ENCODE measurements around the gene TGM3. TPM values are rescaled to one million over a fixed set of nuclear protein-coding genes. Genes with fewer than 3 reads are reported as not detected.

TGM3 gene
- total RNA-seq, 1 donor from 2014 or later: not detected

DNA sequence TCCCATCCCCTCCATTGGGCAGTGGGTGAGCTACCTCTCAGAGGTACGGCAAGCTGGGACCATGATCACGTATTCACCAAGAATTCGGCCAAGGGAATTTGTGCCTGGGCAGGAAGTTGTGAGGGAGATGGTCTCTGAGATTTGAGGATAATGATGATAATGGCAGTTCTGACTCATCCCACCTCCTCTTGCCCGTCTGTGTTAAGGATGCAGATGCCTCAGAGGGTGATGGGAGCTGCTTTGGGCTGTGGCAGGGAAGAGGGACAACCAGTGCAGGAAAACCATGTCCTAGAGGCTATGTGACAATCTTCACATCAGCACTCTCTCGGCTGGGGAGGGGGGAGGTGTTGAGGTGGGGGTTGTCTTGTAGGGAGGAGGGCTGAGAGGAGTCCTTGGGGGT is 89.2 kb downstream of the TGM3 start:
- peaks cover 15% of the 10 kb centered on the region for H3K27me3 Mint-ChIP-seq (ENCODE audit: low read depth)
- intact Hi-C loops (cut with micrococcal nuclease): no loop called here

DNA sequence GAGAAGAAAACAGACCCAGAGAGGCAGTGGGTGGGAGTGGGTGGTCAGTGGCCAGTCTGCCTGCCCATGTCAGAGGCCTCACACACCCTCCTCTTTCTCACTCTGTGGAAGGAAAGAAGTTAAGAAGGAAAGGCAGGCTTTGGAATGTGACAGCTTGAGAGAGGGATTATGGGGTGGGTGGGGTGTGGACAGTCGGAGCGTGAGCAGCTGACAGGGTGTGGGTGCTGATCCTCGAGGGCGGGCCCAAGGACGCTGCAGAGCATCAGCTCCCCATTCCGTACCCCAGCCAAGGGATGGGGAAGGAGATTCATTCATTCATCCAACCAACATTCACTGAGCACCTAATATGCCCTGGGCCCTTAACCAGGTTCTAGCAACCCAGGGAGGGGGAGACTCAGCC is 89.7 kb downstream of the TGM3 start:
- Mint-ChIP-seq H3K9me3 (peaks cover 4% of the 10 kb centered on the region), H3K27me3 (ENCODE audit: low read depth) (peaks cover 15% of the 10 kb centered on the region), H3K36me3 (ENCODE audit: low read depth) (no peaks in the 10 kb centered on the region), H3K4me1 (ENCODE audit: low read depth) (peaks cover 7% of the 10 kb centered on the region), H3K27ac (no peak overlapping the region), H3K4me3 (ENCODE audit: low read depth) (no peak overlapping the region)
- intact Hi-C loops (cut with micrococcal nuclease): no loop called here
- DNase-seq (ENCODE audit: low spot score): no peak

More for the DNA sequence above, 89.2 kb downstream of the TGM3 start:
- no peak for DNase-seq (ENCODE audit: low spot score)
- Mint-ChIP-seq H3K36me3 (ENCODE audit: low read depth) (no peaks in the 10 kb centered on the region), H3K27ac (no peak overlapping the region), H3K4me3 (ENCODE audit: low read depth) (no peak overlapping the region), H3K4me1 (ENCODE audit: low read depth) (peaks cover 9% of the 10 kb centered on the region), H3K9me3 (peaks cover 4% of the 10 kb centered on the region)

DNA sequence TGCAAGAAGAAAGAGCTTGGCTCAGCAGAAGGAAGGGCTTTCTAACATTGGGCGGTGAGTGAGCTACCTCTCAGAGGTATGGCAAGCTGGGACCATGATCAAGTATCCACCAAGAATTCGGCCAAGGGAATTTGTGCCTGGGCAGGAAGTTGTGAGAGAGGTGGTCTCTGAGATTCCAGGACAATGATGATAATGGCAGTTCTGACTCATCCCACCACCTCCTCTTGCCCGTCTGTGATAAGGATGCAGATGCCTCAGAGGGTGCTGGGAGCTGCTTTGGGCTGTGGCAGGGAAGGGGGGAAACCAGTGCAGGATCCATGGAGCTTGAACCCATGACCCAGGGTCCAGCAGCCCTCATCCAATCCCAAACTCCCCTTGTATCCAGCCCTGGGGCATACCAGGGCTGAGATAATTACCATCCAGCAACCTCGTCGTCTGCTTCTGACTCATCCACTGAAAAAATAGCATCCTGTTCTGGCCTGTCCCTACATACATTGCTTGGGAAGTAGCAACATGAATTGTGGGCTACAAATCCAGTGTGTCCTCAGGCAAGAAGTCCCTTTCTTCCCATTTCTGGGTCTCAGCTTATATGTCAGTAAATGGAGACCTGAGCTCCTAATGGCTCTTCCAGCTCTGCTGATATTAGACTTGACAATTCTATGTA is 90.8 kb downstream of the TGM3 start:
- H3K27ac Mint-ChIP-seq: no peak overlapping the region
- peaks cover 4% of the 10 kb centered on the region for H3K9me3 Mint-ChIP-seq
- H3K27me3 Mint-ChIP-seq (ENCODE audit: low read depth): peaks cover 20% of the 10 kb centered on the region
- no peaks in the 10 kb centered on the region for H3K36me3 Mint-ChIP-seq (ENCODE audit: low read depth)
- intact Hi-C loops (cut with micrococcal nuclease): loop anchor here (1.0 kb wide), 2 partner anchors 63 to 68 kb away; no protein-coding TSS in a partner anchor
- peak overlapping the region; percentile 28 for H3K4me3 Mint-ChIP-seq (ENCODE audit: low read depth)
- H3K4me1 Mint-ChIP-seq (ENCODE audit: low read depth): peaks cover 7% of the 10 kb centered on the region
- no peak for DNase-seq (ENCODE audit: low spot score)

DNA sequence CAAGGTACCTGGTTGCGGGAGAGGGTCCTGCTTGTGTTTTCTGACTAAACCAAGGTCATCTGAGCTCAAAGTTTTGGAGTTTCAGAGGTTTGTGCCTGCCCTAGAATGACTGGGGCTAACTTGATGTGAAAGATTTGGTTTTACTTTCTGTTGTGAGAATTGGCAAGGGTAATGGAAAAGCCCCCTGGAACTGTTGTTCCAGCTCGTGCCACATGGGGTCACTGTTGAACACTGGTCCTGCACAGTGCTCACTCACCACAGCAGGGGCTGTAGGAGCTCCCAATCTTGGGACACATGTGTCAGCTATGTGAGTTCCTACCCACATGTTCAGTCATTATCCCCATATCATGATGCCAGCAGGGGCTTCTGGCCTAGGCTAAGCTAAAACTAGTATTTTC is 91.4 kb downstream of the TGM3 start:
- peaks cover 4% of the 10 kb centered on the region for H3K9me3 Mint-ChIP-seq
- peaks cover 18% of the 10 kb centered on the region for H3K27me3 Mint-ChIP-seq (ENCODE audit: low read depth)
- no peak overlapping the region for H3K27ac Mint-ChIP-seq
- H3K4me1 Mint-ChIP-seq (ENCODE audit: low read depth): peaks cover 7% of the 10 kb centered on the region
- H3K36me3 Mint-ChIP-seq (ENCODE audit: low read depth): no peaks in the 10 kb centered on the region
- peak overlapping the region; percentile 28 for H3K4me3 Mint-ChIP-seq (ENCODE audit: low read depth)
- peak; percentile 66 for DNase-seq (ENCODE audit: low spot score)
- intact Hi-C loops (cut with micrococcal nuclease): loop anchor here (1.0 kb wide), 2 partner anchors 62 to 67 kb away; no protein-coding TSS in a partner anchor

DNA sequence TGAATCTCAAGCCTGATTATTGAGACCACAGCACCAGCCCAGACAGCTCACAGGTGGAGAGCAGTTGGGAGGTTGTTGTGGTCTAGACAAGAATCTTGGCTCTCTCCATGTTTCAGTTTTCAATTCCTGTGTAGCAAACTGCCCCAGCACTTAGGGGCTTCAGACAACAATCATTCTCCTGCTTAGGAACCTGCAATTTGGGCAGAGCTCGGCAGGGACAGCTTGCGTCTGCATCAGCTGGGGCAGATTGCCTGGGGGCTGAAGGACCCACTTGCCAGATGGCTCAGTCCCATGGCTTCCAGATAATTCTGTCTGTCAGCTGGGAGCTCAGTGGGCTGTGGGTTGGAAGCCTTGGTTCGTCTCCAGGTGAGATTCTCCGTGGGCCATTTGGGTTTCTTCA is 91.8 kb downstream of the TGM3 start:
- H3K36me3 Mint-ChIP-seq (ENCODE audit: low read depth): no peaks in the 10 kb centered on the region
- H3K27ac Mint-ChIP-seq: no peak overlapping the region
- peaks cover 4% of the 10 kb centered on the region for H3K9me3 Mint-ChIP-seq
- no peak overlapping the region for H3K4me3 Mint-ChIP-seq (ENCODE audit: low read depth)
- DNase-seq (ENCODE audit: low spot score): no peak
- H3K4me1 Mint-ChIP-seq (ENCODE audit: low read depth): peaks cover 7% of the 10 kb centered on the region
- intact Hi-C loops (cut with micrococcal nuclease): loop anchor here (1.0 kb wide), 2 partner anchors 62 to 67 kb away; no protein-coding TSS in a partner anchor
- H3K27me3 Mint-ChIP-seq (ENCODE audit: low read depth): peaks cover 16% of the 10 kb centered on the region

Other genes starting within 250 kb of the TGM3 start
- gene STK35, start 194.2 kb upstream of the TGM3 start, total RNA-seq: 18.9 and 20.4 TPM in 2 replicates
- not detected in 2 replicates for gene TGM6, start 84.9 kb downstream of the TGM3 start, total RNA-seq
- 506 and 513 TPM in 2 replicates for gene SNRPB, start 174.8 kb downstream of the TGM3 start, total RNA-seq
- gene ZNF343, start 212.9 kb downstream of the TGM3 start, total RNA-seq: 13.5 and 15.4 TPM in 2 replicates
- gene TMC2, start 240.6 kb downstream of the TGM3 start, total RNA-seq: not detected in 2 replicates

Data from activated T-helper 2 cell treated with anti-CD3 and anti-CD28 coated beads, Interferon-gamma antibody, Interleukin-2, Interleukin-4, amounts not matched to agents 10 μg/mL and 5 μg/mL and 100 μg/mL, durations not matched to agents 14 hours and 24 hours and 36 hours (primary cell).